HG02840 (cell line): ENCODE results near the gene ACTR2.
"Not testable (repeated sequence)": the region's sequence is repeated elsewhere in the genome, so short reads cannot be mapped to it uniquely, and the experiment has no call there.

Source experiments
- ATAC-seq: cut with Tn5 transposase; IDR thresholded peaks from one replicate; pipeline ENCODE4 v1.9.1; 2021; ENCODE audit warnings: mild to moderate bottlenecking, moderate library complexity, moderate number of reproducible peaks; ENCODE audit not compliant: unreplicated experiment, low FRiP score

Gene ACTR2

GRCh38 chr2:65227020-65227455 is 593 bp upstream of the ACTR2 start:
- ATAC-seq: peak; percentile 15

DNA sequence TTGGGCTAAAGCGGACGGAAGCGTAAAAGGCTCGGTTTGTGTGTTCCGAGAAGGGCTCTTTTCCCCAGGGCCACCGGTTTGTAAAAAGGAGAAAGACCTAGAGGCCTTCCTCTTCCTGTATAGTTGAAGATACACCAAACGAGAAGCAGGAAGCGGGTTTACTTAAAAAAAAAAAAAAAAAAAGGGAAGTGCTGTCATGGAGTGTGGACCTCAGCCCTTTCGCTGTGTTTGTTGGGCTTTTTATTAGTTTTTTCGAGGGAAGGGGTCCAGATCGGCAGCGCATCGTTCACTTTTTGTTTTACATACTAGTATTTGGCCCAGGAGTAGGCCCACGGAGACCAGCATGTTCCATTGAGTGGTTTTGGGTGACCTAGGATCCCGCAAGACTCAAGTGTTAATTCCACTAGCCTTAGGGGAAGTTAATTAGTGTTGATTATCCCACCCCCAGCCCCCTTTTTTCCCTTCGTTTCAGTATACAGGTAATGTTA is 676 bp downstream of the ACTR2 start:
- peak; percentile 36 for ATAC-seq

DNA sequence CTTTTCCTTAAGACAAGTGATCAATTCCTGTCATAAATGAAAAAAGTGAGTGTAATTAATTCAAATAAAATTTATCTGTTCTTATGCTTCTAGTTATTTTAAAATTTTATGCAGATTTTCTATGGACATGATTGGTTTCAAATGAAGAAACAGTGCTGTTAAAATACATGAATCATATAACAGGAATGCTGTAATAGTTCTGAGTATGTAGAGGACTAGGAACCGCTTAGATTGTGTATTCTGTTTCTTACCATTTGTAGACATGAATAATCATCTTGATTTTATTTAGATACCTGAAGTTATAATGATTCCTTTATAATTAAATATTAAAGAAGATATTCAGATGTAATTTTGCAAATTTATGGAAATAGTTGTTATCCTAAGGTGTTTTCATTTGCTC is 3.5 kb downstream of the ACTR2 start:
- ATAC-seq: no peak

GRCh38 chr2:65231892-65232477 is 4.4 kb downstream of the ACTR2 start:
- ATAC-seq: no peak

DNA sequence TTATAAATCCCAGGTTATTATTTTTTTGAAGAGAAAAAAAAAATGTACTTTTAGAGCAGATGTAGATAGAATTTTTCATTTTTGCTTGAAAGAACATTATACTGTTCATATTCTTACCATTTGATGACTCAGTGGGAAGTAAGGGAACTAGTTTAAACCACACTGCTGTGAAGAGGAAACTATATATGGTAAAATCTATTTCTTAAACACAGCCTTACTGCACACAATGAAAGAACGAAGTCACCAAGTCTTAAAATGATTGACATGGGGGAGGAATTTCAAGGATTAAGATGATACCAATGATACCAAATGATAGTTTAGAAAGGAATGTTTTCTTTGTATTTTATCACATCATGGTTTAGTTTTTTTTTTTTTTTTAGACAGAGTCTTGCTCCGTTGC is 5.0 kb downstream of the ACTR2 start:
- ATAC-seq: no peak

- no peak for ATAC-seq
Observed at GRCh38 chr2:65240657-65241056, 13.0 kb downstream of the ACTR2 start.

GRCh38 chr2:65244452-65244851 is 16.8 kb downstream of the ACTR2 start:
- not testable (repeated sequence) for ATAC-seq

- no peak for ATAC-seq
Observed at GRCh38 chr2:65252640-65253039, 25.0 kb downstream of the ACTR2 start.

DNA sequence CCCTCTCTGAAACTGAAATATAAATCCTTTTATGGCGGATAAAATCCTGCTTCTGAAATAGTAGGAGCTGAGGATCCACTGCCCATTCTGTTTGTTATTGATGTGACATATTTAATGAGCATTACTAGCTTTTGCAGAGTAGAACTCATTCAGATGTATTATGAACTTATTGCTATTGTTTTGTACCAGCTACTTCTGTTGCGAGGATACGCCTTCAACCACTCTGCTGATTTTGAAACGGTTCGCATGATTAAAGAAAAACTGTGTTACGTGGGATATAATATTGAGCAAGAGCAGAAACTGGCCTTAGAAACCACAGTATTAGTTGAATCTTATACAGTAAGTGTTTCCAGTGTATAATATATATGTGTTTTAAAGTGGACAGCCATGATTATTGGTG is 27.7 kb downstream of the ACTR2 start:
- ATAC-seq: no peak

- ATAC-seq: no peak
Observed at GRCh38 chr2:65256054-65256453, 28.4 kb downstream of the ACTR2 start.

DNA sequence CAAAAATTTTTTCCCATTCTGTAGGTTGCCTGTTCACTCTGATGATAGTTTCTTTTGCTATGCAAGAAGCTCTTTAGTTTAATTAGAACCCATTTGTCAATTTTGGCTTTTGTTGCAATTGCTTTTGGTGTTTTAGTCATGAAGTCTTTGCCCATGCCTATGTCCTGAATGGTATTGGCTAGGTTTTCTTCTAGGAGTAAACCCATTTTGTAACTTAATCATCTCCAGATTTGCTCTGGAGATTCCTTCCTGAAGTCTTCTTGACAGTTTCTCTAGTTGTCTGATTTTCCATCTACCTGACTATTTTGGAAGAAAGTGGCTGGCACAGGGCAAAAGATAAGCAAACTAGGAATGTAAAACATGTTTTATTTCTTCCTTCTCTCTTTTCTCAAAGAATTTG is 30.2 kb downstream of the ACTR2 start:
- not testable (repeated sequence) for ATAC-seq

DNA sequence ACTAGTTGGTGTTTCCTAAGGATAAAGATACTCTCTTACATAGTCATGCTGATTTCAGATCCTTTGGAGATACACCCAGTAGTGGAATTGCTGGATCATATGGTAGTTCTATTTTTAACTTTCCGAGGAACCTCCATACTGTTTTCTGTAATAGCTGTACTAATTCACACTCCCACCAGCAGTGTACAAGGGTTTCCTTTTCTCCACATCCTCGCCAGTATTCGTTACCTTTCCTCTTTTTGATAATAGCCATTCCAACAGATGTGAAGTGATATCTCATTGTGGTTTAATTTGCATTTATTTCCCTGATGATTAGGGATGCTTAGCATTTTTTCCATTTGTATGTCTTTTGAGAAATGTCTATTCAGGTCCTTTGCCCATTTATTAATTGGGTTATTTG is 34.0 kb downstream of the ACTR2 start:
- ATAC-seq: no peak

- ATAC-seq: no peak
Observed at GRCh38 chr2:65263262-65263661, 35.6 kb downstream of the ACTR2 start.

DNA sequence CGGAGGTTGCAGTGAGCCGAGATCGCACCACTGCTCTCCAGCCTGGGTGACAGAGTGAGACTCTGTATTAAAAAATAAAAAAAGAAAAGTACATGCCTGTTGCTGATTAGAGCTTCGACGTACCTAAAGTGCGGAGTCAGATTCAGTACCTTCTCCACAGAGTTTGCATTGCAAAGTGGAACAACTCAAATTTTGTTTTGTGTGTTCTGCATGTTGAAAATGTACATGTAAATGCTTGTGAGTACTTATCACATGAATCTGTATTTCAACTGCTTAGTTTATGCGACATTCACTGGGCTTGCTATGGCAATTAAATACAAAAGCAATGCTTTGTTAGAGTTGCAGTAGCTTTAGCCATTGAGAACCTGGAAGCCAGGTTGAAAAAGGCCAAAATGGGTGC is 36.4 kb downstream of the ACTR2 start:
- no peak for ATAC-seq

DNA sequence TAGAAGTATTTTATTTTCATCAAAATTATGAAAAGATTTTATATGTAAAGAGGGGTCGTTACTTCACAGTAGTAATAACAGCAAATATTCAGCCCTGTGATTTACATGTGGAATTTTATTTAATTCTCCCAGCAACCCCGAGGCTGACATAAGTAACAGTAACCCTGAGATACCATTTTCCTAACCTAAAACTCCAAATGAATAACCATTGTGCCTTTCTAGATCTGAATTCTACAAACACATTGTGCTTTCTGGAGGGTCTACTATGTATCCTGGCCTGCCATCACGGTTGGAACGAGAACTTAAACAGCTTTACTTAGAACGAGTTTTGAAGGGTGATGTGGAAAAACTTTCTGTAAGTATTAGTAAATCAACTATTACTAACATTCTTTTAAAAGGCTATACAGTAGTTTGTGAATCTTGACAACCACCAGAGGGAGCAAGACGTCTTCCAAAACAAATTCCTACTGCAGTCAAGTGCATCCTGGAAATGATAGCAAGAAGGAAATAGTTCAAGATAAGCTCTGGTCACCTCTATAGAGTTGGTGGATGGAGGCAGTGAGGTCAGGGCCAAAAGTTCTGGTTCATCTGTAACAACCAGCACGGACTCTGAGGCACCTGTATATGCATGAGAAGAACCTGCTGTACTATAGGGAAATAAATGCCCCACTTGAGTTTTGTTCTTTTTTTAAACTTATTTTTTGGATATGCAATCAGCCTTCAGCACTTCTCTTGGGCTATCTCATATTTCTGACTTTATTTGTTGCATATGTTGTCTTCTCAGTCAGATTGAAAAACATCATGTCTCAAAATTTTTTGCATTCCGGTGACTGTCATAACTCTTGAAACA is 37.4 kb downstream of the ACTR2 start:
- no peak for ATAC-seq

DNA sequence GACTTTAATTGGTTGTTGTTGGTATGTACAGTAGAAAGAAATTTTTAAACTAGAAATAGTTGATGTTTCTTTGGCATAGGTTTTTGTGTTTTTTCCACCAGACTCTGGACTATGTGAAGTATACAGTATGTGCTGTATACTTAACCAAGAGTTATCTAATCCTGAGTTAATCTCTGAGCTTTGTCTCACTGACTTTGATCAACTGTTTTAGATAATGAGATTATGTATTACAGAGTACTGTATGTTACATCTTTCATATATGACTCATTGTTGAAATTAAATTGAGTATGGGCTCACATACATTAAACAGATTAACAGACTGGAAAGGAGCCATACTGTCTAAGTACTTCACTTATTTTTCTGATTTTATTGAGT is 38.0 kb downstream of the ACTR2 start:
- no peak for ATAC-seq

DNA sequence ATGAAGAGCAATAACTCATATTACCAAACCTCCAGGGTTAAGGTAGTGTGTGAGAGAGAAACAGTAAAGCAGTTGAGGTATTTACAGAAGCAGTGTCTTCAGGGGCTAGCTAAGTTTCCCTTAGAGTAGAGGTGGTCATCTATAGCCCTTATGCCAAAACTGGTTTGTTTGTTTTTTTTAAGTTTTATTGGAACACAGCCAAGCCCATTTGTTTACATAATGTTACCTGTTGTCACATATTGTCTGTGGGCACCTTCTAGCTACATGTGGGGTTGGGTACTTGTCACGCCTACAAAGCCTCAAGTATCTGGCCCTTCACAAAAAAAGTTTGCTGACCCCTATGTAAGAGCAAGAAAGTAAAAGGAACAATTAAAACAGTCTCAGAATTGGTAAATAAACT is 39.4 kb downstream of the ACTR2 start:
- no peak for ATAC-seq

- ATAC-seq: no peak
Observed at GRCh38 chr2:65268957-65269356, 41.3 kb downstream of the ACTR2 start.

GRCh38 chr2:65273344-65273743 is 45.7 kb downstream of the ACTR2 start:
- no peak for ATAC-seq

DNA sequence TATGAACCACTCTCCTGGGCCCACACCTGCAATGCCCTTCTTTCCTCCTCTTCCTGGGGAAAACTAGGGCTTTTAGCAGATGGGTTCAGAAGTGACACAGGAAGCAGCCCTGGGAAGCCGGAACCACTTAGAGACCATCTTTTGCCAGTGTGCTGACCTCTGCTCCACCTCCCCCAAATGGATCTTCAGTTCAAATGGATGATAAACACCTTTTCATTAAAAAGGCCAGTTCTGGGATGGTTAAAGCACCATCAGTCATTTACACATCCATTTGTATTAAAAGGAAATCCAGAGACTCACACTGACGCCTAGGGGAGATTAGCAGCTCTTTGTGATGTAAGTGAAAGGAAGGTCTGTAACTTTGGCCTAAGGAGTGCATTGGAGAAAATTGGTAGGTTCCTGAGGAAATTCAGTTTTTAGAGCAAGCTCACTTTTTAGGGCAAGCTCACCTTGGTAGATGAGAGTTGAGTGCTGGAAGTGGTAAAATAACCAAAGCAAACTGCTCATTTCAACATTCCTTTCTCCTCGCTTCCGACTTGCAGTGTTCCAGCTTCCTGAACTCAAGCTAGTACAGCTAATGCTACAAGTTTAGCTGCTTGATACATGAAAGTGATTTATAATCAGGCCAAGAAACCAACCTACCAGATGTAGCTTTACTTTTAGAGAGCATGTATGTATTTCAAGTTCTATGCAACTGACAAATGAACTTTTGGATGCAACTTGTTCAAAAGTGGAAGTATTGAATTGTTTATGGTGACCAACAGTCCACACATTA is 47.7 kb downstream of the ACTR2 start:
- ATAC-seq: no peak

DNA sequence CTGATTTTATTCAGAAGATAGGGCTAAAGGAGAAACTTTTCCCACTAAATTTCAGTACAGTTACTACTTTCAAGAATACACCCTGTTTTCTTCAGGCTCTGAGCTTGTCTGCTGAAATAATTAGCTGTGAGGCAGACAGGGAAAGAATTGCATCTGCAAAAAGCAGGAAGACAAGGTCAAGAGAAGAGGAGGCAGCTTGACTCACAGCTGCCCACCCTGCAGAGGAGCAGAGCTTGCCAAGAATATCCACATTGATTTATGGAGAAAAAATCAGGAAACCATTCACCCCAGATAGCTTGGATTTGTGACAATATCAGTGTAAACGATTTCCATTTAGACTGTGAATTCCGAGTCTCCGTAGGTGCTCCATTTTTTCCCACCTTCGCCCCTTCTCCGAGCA is 49.0 kb downstream of the ACTR2 start:
- ATAC-seq: no peak
